HEK293T (cell line): ENCODE results near the gene GCNA.

Source experiments
- BHLHE40 ChIP-seq: fragments of 450-650 bp; IDR thresholded peaks from 2 replicates; pipeline ENCODE4 v1.6.1; 2016; ENCODE audit warnings: mild to moderate bottlenecking, moderate library complexity, borderline replicate concordance
- FOXM1 ChIP-seq: fragments of 450-650 bp; IDR thresholded peaks from 2 replicates; pipeline ENCODE4 v1.6.1; 2017; ENCODE audit warnings: mild to moderate bottlenecking, borderline replicate concordance
- PKNOX1 ChIP-seq: fragments of 450-650 bp; IDR thresholded peaks from 2 replicates; pipeline ENCODE4 v1.6.1; 2016

GRCh38 chrX:71615954-71616353 lies 37.7 kb downstream of the GCNA start:
- TF ChIP-seq BHLHE40 (no peak), PKNOX1 (no peak), FOXM1 (no peak)
